DMS53 treated with DMSO at 0.1 percent for 48 hours (cell line): ENCODE measurements around the gene ZNF790.

Source experiments
- DNase-seq: peaks from one replicate; lab custom pipeline; 2025; ENCODE audit not compliant: unreplicated experiment; lab: John Stamatoyannopoulos, UW

ZNF790 gene

DNA sequence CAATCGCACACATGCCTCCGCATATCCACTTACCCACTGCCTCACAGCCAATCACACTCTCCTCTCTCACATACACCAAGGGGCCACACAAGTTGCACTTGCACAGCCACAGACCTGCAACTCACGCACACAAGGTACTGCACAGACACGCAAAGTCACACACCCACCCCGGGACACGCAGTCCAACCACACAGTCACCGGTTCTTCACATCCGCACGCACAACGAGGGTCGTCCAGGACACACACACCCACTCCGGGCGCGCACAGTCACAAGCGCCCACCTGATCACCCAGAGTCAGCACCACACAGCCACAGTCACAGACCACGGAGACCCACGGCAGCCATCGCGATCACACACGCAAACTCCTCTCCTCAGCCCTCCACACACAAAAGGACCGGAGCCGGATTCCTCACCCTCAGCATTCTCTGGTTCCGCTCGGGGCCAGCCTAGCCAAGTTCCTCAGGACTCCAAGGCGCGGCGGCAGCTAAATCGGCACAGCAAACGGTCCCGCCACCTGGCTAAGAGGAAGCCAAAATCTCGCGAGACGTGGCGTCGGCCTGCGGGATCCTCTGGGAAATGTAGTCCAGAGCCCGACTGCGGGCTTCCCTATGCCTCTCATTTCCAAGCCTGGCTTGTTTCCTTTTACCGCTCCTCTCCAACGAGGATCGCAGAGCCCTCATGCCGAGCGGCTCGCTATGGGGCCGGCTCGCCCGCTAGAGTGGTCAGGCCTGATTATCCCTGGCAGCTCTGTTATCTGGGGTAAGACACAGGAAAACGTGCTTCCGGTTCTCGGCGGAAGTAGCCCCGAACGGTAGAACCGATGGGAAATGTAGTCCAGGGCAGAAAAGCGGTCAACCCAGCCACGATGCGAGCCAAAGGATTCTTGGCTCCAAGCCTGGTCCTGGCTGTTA is 65.6 kb downstream of the ZNF790 start, which contains the start of gene ZNF850:
TSS of gene ZNF850 (minus strand) at position 497 of the 912 bp plus-strand sequence. CDS start 10,201 bp downstream, outside the sequence.
- peak; percentile 99 for DNase-seq

DNA sequence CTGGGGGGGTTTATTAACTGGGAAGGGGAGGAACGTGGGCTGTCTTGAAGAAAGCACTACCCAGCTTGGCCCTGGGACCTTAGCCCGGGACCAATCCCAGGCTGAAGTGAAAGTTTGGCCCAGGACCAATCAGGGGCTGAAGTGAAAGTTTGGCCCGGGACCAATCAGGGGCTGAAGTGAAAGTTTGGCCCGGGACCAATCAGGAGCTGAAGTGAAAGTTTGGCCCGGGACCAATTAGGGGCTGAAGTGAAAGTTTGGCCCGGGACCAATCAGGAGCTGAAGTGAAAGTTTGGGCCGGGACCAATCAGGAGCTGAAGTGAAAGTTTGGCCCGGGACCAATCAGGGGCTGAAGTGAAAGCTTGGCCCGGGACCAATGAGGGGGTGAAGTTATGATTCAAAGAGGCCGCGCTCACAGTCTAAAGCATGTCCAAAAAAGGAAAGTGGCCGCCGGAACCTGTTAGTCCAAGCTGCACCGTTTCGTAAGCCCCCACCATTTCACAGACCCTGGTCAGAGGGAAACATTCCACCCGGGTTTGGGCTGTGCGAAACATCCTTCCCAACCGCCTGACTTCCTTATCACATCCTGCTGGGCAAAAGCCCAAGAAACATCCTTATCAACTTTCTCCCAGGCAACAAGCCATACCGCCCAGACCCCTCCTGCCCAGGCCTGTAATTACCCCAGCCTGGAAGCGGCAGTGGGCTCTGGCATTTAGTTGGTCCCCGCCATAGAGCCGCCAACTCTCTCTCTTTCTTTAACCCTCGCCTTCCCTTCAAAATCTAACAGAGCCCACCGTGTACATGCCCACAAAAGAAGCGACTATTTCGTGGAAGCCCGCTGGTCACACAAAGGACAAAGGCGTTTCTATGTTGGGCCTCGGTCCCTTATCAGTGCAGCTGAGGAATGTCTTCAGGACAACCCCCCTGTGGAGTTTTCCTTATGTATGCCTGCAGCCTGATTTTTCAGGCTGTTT is 66.6 kb downstream of the ZNF790 start:
- DNase-seq, result peak; percentile 77
